ENCODE data around the gene CARMIL3. TPM values are rescaled to one million over a fixed set of nuclear protein-coding genes. Genes with fewer than 3 reads are reported as not detected.
A peak's percentile ranks its signal among the peaks of the same experiment; 100 is the strongest.
"Not testable (repeated sequence)": the region's sequence is repeated elsewhere in the genome, so short reads cannot be mapped to it uniquely, and the experiment has no call there.

CARMIL3 gene
- total RNA-seq, 1 donor from 2014 or later = 0.77 TPM

DNA sequence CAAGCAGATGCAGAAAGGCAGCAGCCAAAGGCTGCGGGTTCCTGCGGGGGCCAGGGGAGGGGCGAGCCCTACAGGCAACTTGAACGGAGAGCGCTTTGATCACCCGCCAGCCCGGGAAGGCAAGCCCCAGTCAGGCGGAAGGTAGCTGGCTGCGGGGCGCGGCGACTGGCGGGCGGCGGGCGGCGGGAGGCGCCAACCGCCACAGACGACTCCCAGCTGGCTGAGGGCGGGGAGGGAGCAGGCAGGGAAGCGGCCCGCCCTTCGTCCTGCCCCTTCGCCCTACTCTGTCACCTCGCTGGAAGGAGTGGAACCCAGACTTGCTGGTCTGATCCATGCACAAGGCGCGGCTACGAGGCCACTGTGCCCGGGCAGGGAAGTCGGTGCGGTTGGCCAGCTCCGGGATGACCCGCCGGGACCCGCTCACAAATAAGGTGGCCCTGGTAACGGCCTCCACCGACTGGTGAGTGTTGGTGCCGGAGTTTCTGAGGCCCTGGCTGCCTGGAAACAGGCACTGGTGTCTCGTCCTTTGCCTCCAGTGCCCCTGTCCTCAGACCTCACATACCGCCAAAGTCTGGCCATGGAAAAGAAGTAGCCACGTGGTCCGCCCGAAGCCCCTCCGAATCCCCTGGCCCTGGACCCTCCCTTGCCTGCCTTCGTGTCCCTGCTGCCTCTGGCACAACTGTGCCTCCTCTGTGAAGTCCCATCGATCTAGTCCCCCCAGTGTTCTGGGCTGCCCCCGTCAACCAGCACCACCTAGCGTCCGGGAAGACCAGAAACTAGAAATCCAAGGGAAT lies 15.4 kb upstream of the CARMIL3 start:
- Mint-ChIP-seq H3K9me3 (peaks cover 14% of the 10 kb centered on the region), H3K27ac (peak overlapping the region; percentile 87), H3K4me3 (peak overlapping the region; percentile 93), H3K36me3 (no peaks in the 10 kb centered on the region), H3K27me3 (ENCODE audit: insufficient read depth, low read depth) (peaks cover 16% of the 10 kb centered on the region), H3K4me1 (peaks cover 10% of the 10 kb centered on the region)
- Histone ChIP-seq H3K27ac (no peak overlapping the region), H3K79me2 (ENCODE audit: low read depth) (no peaks in the 10 kb centered on the region), H3K36me3 (no peaks in the 10 kb centered on the region), H3K4me2 (peak overlapping the region; percentile 93), H3F3A (ENCODE audit: low read depth) (peaks cover 4% of the 10 kb centered on the region), H2AFZ (replicated peaks) (peak overlapping the region; percentile 98), H3K27me3 (peaks cover 3% of the 10 kb centered on the region), H3K9me3 (ENCODE audit: low read depth) (no peaks in the 10 kb centered on the region), H3K9ac (no peak overlapping the region), H3K4me1 (no peaks in the 10 kb centered on the region), H3K4me3 (peak overlapping the region; percentile 59), H4K20me1 (ENCODE audit: low read depth) (no peaks in the 10 kb centered on the region)
- DNase-seq (ENCODE audit: low spot score) = peak; percentile 85
- TF ChIP-seq, protein P1, sequence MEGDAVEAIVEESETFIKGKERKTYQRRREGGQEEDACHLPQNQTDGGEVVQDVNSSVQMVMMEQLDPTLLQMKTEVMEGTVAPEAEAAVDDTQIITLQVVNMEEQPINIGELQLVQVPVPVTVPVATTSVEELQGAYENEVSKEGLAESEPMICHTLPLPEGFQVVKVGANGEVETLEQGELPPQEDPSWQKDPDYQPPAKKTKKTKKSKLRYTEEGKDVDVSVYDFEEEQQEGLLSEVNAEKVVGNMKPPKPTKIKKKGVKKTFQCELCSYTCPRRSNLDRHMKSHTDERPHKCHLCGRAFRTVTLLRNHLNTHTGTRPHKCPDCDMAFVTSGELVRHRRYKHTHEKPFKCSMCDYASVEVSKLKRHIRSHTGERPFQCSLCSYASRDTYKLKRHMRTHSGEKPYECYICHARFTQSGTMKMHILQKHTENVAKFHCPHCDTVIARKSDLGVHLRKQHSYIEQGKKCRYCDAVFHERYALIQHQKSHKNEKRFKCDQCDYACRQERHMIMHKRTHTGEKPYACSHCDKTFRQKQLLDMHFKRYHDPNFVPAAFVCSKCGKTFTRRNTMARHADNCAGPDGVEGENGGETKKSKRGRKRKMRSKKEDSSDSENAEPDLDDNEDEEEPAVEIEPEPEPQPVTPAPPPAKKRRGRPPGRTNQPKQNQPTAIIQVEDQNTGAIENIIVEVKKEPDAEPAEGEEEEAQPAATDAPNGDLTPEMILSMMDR (IDR thresholded peaks at IDR 0.05) = peak; percentile 75
- TF ChIP-seq EZH2phosphoT487 (IDR thresholded peaks at IDR 0.05) = no peak

DNA sequence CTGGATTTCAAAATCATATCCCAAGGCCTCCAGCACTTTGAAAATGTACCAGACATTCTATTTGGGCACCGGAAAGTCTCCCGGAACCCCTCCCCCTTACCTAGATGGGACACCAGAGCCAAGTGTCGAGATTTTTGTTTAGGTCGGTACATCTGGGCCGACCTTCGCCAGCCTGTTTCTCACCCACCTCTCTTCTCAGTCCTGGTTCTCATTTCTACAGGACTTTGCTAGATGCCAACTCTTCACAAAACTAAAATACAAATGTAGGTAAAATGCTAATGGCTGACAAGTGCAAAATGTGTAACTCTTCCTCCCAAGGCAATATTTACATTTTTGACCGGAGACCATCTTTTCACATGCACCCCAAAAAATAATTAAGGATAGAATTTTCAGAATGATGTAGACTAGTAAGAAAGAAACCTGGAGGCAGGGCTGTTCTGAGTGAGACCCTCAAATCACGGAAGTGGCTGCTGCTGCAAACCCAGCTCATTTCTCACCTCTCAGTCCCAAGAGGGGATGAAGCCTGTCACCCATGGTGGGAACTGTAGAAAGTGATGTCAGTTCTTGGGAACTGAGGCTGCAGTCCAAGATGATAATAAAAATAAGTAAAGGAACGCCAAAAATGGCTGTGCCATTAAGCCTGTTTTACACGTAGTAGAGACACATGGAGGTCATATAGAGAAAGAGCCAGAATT lies 14.7 kb upstream of the CARMIL3 start:
- H3K36me3 ChIP-seq; H3K9me3 Mint-ChIP-seq; H3K4me1 ChIP-seq; H3K27ac ChIP-seq; DNase-seq (ENCODE audit: low spot score); H3K27me3 ChIP-seq; H3K9ac ChIP-seq; H3F3A ChIP-seq (ENCODE audit: low read depth); H3K36me3 Mint-ChIP-seq; H4K20me1 ChIP-seq (ENCODE audit: low read depth); H3K79me2 ChIP-seq (ENCODE audit: low read depth); H3K9me3 ChIP-seq (ENCODE audit: low read depth): not testable (repeated sequence)
- Mint-ChIP-seq H3K4me3 (peak overlapping the region; percentile 93), H3K4me1 (peaks cover 10% of the 10 kb centered on the region), H3K27ac (peak overlapping the region; percentile 80), H3K27me3 (ENCODE audit: insufficient read depth, low read depth) (peaks cover 15% of the 10 kb centered on the region)
- peak overlapping the region; percentile 98 for H2AFZ ChIP-seq (replicated peaks)
- peak overlapping the region; percentile 93 for H3K4me2 ChIP-seq
- H3K4me3 ChIP-seq = peak overlapping the region; percentile 59

DNA sequence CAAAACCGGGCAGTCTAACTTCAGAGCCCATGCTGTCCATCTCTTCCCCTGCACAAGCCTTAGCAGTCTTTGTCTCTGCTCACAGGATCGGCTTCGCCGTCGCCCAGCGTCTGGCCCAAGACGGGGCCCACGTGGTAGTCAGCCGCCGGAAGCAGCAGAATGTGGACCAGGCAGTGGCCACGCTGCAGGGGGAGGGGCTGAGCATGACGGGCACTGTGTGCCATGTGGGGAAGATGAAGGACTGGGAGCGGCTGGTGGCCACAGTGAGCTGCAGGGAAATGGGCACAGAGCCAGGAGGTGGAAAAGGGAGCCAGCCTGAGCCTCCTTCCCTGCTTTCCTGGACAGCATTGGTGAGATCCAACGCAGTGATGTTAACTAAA lies 14.2 kb upstream of the CARMIL3 start:
- Histone ChIP-seq H3K27ac (no peak overlapping the region), H3K4me3 (no peak overlapping the region), H3K4me1 (no peaks in the 10 kb centered on the region), H4K20me1 (ENCODE audit: low read depth) (no peaks in the 10 kb centered on the region), H3K27me3 (peaks cover 3% of the 10 kb centered on the region), H3F3A (ENCODE audit: low read depth) (peaks cover 4% of the 10 kb centered on the region), H3K9ac (no peak overlapping the region), H3K4me2 (no peak overlapping the region), H3K9me3 (ENCODE audit: low read depth) (no peaks in the 10 kb centered on the region), H3K79me2 (ENCODE audit: low read depth) (no peaks in the 10 kb centered on the region), H2AFZ (replicated peaks) (no peak overlapping the region), H3K36me3 (no peaks in the 10 kb centered on the region)
- Mint-ChIP-seq H3K27me3 (ENCODE audit: insufficient read depth, low read depth) (peaks cover 15% of the 10 kb centered on the region), H3K4me3 (no peak overlapping the region), H3K36me3 (no peaks in the 10 kb centered on the region), H3K4me1 (peaks cover 10% of the 10 kb centered on the region), H3K9me3 (peaks cover 4% of the 10 kb centered on the region), H3K27ac (no peak overlapping the region)
- no peak for DNase-seq (ENCODE audit: low spot score)
- TF ChIP-seq EZH2 (IDR thresholded peaks at IDR 0.05) (no peak), EZH2phosphoT487 (IDR thresholded peaks at IDR 0.05) (no peak)

DNA sequence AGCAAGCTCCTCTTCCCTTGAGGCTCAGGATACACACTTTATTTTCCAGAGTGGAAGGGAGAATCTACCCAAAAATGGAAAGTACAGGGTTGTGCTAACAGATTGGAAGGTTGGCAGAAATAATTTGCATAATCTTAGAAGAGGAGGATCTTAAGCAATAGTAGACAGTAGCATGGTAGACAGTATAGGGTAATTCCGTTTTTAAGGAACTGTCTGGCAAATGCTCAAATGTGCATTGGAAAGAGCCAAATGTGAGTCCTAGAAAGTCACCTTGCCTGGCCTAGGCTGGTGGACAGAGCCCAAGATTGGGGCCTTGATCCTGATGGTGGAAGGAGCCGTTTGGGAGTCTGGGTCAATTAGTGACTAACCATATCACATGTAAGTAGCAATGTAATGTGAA lies 13.1 kb upstream of the CARMIL3 start:
- H4K20me1 ChIP-seq (ENCODE audit: low read depth) = no peaks in the 10 kb centered on the region
- no peak for DNase-seq (ENCODE audit: low spot score)
- H3K36me3 Mint-ChIP-seq = no peaks in the 10 kb centered on the region
- no peaks in the 10 kb centered on the region for H3K36me3 ChIP-seq
- no peak overlapping the region for H3K4me3 ChIP-seq
- H3K27ac Mint-ChIP-seq = no peak overlapping the region
- H3K27me3 ChIP-seq = peaks cover 3% of the 10 kb centered on the region
- peaks cover 10% of the 10 kb centered on the region for H3K4me1 Mint-ChIP-seq
- H3K27ac ChIP-seq = no peak overlapping the region
- no peaks in the 10 kb centered on the region for H3K9me3 ChIP-seq (ENCODE audit: low read depth)
- H3K4me1 ChIP-seq = no peaks in the 10 kb centered on the region
- H3K4me3 Mint-ChIP-seq = peak overlapping the region; percentile 41
- H3F3A ChIP-seq (ENCODE audit: low read depth) = peaks cover 4% of the 10 kb centered on the region
- no peak overlapping the region for H3K4me2 ChIP-seq
- H3K9ac ChIP-seq = no peak overlapping the region
- peaks cover 15% of the 10 kb centered on the region for H3K27me3 Mint-ChIP-seq (ENCODE audit: insufficient read depth, low read depth)
- H3K79me2 ChIP-seq (ENCODE audit: low read depth) = no peaks in the 10 kb centered on the region
- H3K9me3 Mint-ChIP-seq = peaks cover 2% of the 10 kb centered on the region
- no peak overlapping the region for H2AFZ ChIP-seq (replicated peaks)
- TF ChIP-seq EZH2 (IDR thresholded peaks at IDR 0.05) = no peak
- no peak for TF ChIP-seq EZH2phosphoT487 (IDR thresholded peaks at IDR 0.05)
- TF ChIP-seq, protein P1 (IDR thresholded peaks at IDR 0.05) = no peak

All from neural progenitor cell (in vitro differentiated cells).